C4-2B (cell line): ENCODE measurements around the gene LRRTM2.

ENCODE experiments used
- CTCF ChIP-seq: fragments of 450-650 bp; conservative IDR thresholded peaks from 2 replicates; pipeline ENCODE4 v1.5.1; 2017; ENCODE audit warnings: mild to moderate bottlenecking
- ZFX ChIP-seq: fragments of 450-650 bp; IDR thresholded peaks from 2 replicates; pipeline ENCODE4 v1.6.1; 2017

GRCh38 chr5:138912093-138912492 is 37.0 kb upstream of the LRRTM2 start:
- TF ChIP-seq CTCF (no peak), ZFX (no peak)
